Endodermal cell (in vitro differentiated cells): ENCODE data around the gene NAGS. TPM values are rescaled to one million over a fixed set of nuclear protein-coding genes. Genes with fewer than 3 reads are reported as not detected.
"Not testable (repeated sequence)": the region's sequence is repeated elsewhere in the genome, so short reads cannot be mapped to it uniquely, and the experiment has no call there.

Source experiments
- DNase-seq: peaks from one replicate; pipeline ENCODE4 v3.0.0-alpha.2; 2017
- H3K27ac ChIP-seq: 2 replicates; pipeline ENCODE4 v1.5.1; 2013; ENCODE audit warnings: mild to moderate bottlenecking, low read depth, low read length, moderate library complexity
- H3K27me3 ChIP-seq: 2 replicates; pipeline ENCODE4 v1.6.1; 2013; ENCODE audit warnings: mild to moderate bottlenecking, low read length, moderate library complexity; ENCODE audit not compliant: insufficient read depth, control insufficient read depth, poor library complexity, severe bottlenecking
- H3K36me3 ChIP-seq: 2 replicates; pipeline ENCODE4 v1.7.0; 2013; ENCODE audit warnings: mild to moderate bottlenecking, low read length, moderate library complexity; ENCODE audit not compliant: control insufficient read depth, insufficient read depth
- H3K4me1 ChIP-seq: one replicate; pipeline ENCODE4 v1.7.0; 2013; ENCODE audit warnings: low read length; ENCODE audit not compliant: control insufficient read depth, insufficient read depth
- H3K4me3 ChIP-seq: 2 replicates; pipeline ENCODE4 v1.5.1; 2013; ENCODE audit warnings: mild to moderate bottlenecking, low read length, moderate library complexity
- H3K9ac ChIP-seq: 2 replicates; pipeline ENCODE4 v1.6.1; 2013; ENCODE audit warnings: mild to moderate bottlenecking, low read length, moderate library complexity; ENCODE audit not compliant: poor library complexity, severe bottlenecking; ENCODE audit errors: extremely low read depth
- H3K9me3 ChIP-seq: 2 replicates; pipeline ENCODE4 v1.6.1; 2013; ENCODE audit warnings: mild to moderate bottlenecking, low read length, moderate library complexity; ENCODE audit not compliant: control insufficient read depth
- H3K27ac Mint-ChIP-seq: 2 replicates; pipeline ENCODE4 v1.8.0; 2020; ENCODE audit warnings: mixed read lengths
- H3K27me3 Mint-ChIP-seq: 2 replicates; pipeline ENCODE4 v1.8.0; 2021; ENCODE audit warnings: mild to moderate bottlenecking, mixed read lengths; ENCODE audit not compliant: insufficient read depth
- H3K36me3 Mint-ChIP-seq: 2 replicates; pipeline ENCODE4 v1.8.0; 2020; ENCODE audit warnings: low read depth, mixed read lengths
- H3K4me1 Mint-ChIP-seq: 2 replicates; pipeline ENCODE4 v1.8.0; 2020; ENCODE audit warnings: mixed read lengths
- H3K4me3 Mint-ChIP-seq: 2 replicates; pipeline ENCODE4 v1.8.0; 2020; ENCODE audit warnings: mild to moderate bottlenecking, moderate library complexity, mixed read lengths
- H3K9me3 Mint-ChIP-seq: 2 replicates; pipeline ENCODE4 v1.8.0; 2020; ENCODE audit warnings: mild to moderate bottlenecking, mixed read lengths
- WGBS, 2 experiments: methylation state at CpG; one replicate each; pipeline versions ENCODE4 v1.1.5 to v1.1.7; 2013; ENCODE audit warnings: missing lambda C conversion rate in 2 of 2, mixed read lengths in 1 of 2; ENCODE audit not compliant: insufficient coverage in 1 of 2, insufficient read length in 1 of 2; 5-methylcytosine and 5-hydroxymethylcytosine counted together
- total RNA-seq, 2 donors: library from RNA; stranded (reverse); fragmentation: NEBNext Ultra II Directional in 1 of 2; extraction: Animal tissue kit (Norgen Biotek cat#: 25700) in 1 of 2; gene quantifications; 2 replicates in 1 of 2; 3 replicates in 1 of 2; pipeline ENCODE4 v1.2.1, GENCODE V29; 2021
- TF ChIP-seq, protein P1 (sequence below): fragments of 200-600 bp; sonication (generic); conservative IDR thresholded peaks from 2 replicates; pipeline ENCODE4 v1.5.0; 2021; ENCODE audit warnings: antibody characterized with exemption, mild to moderate bottlenecking

The NAGS gene
- total RNA-seq, 2 donors from 2014 or later = 1.4 to 2.1 TPM

DNA sequence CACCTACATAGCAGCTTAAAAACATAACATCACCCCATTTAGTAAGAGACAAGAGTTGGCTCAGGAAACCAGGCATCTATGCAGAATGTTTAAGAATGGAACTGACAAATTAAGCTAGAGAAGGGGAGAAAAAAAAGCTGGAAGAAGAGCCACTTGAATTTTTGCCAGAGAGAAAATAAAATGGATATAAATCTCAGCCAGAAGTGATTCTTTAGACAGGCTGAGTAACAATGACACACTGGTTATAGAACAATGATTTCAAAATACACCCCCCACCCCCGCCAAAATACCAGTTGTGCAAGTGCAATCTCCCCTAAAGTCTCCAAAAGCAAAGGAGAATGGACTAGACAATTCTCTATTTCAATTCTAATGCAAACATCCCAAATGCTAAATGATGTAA lies 39.6 kb downstream of the NAGS start:
- Histone ChIP-seq H3K9ac (no peak overlapping the region), H3K4me3 (no peak overlapping the region), H3K4me1 (no peaks in the 10 kb centered on the region), H3K36me3 (peaks cover 50% of the 10 kb centered on the region), H3K27ac (peak overlapping the region; percentile 5), H3K9me3 (no peaks in the 10 kb centered on the region), H3K27me3 (no peaks in the 10 kb centered on the region)
- Mint-ChIP-seq H3K4me3 (no peak overlapping the region), H3K36me3 (peaks cover 44% of the 10 kb centered on the region), H3K27ac (no peak overlapping the region), H3K4me1 (peaks cover 2% of the 10 kb centered on the region), H3K27me3 (no peaks in the 10 kb centered on the region), H3K9me3 (no peaks in the 10 kb centered on the region)
- no peak for DNase-seq
- WGBS, 2 experiments = 86 to 100% methylated on average over 1 of the region's 1 CpG
- TF ChIP-seq, protein P1, sequence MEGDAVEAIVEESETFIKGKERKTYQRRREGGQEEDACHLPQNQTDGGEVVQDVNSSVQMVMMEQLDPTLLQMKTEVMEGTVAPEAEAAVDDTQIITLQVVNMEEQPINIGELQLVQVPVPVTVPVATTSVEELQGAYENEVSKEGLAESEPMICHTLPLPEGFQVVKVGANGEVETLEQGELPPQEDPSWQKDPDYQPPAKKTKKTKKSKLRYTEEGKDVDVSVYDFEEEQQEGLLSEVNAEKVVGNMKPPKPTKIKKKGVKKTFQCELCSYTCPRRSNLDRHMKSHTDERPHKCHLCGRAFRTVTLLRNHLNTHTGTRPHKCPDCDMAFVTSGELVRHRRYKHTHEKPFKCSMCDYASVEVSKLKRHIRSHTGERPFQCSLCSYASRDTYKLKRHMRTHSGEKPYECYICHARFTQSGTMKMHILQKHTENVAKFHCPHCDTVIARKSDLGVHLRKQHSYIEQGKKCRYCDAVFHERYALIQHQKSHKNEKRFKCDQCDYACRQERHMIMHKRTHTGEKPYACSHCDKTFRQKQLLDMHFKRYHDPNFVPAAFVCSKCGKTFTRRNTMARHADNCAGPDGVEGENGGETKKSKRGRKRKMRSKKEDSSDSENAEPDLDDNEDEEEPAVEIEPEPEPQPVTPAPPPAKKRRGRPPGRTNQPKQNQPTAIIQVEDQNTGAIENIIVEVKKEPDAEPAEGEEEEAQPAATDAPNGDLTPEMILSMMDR = no peak

DNA sequence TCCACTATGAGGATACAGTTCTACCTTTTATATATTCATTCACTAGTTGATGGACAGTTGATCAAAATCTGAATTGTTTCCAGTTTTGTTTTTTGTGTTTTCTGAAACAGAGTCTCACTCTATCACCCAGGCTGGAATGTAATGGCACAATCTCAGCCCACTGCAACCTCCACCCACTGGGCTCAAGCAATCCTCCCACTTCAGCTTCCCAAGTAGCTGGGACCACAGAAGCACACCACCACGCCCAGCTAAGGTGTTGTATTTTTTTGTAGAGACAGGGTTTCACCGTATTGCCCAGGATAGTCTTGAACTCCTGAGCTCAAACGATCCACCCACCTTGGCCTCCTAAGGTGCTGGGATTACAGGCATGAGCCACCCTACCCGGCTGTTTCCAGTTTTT lies 41.1 kb downstream of the NAGS start:
- no peak overlapping the region for H3K9ac ChIP-seq
- H3K9me3 Mint-ChIP-seq = no peaks in the 10 kb centered on the region
- WGBS, 2 experiments = 85 to 93% methylated on average over 3 to 4 of the region's 4 CpGs
- H3K4me3 ChIP-seq = no peak overlapping the region
- peaks cover 45% of the 10 kb centered on the region for H3K36me3 Mint-ChIP-seq
- H3K27me3 Mint-ChIP-seq = no peaks in the 10 kb centered on the region
- H3K27ac Mint-ChIP-seq = no peak overlapping the region
- TF ChIP-seq, protein P1 = no peak
- H3K4me1 ChIP-seq = no peaks in the 10 kb centered on the region
- H3K27ac ChIP-seq = no peak overlapping the region
- H3K4me1 Mint-ChIP-seq = peaks cover 2% of the 10 kb centered on the region
- no peaks in the 10 kb centered on the region for H3K9me3 ChIP-seq
- H3K36me3 ChIP-seq = peaks cover 54% of the 10 kb centered on the region
- H3K27me3 ChIP-seq = no peaks in the 10 kb centered on the region
- no peak overlapping the region for H3K4me3 Mint-ChIP-seq
- no peak for DNase-seq

GRCh38 chr17:44046893-44047292 lies 42.5 kb downstream of the NAGS start:
- not testable (repeated sequence) for H3K9me3 ChIP-seq, DNase-seq, H3K27me3 Mint-ChIP-seq, H3K4me3 ChIP-seq, H3K9me3 Mint-ChIP-seq, H3K4me3 Mint-ChIP-seq, H3K27ac Mint-ChIP-seq, H3K27me3 ChIP-seq, H3K27ac ChIP-seq, H3K4me1 Mint-ChIP-seq, H3K4me1 ChIP-seq, H3K9ac ChIP-seq
- peaks cover 65% of the 10 kb centered on the region for H3K36me3 ChIP-seq
- H3K36me3 Mint-ChIP-seq = peaks cover 54% of the 10 kb centered on the region
- WGBS, 2 experiments = 96 to 98% methylated on average over 6 to 7 of the region's 7 CpGs
